Activated CD4-positive, alpha-beta T cell treated with anti-CD3 and anti-CD28 coated beads, Interleukin-2, amount 50 U/mL, for 24 hours (primary cell): ENCODE results near the gene PRSS23.
A peak's percentile ranks its signal among the peaks of the same experiment; 100 is the strongest.
"Not testable (repeated sequence)": the region's sequence is repeated elsewhere in the genome, so short reads cannot be mapped to it uniquely, and the experiment has no call there.

Source experiments
- DNase-seq, 2 donors: peaks; one replicate each; pipeline ENCODE4 v3.0.0-alpha.2; 2020; ENCODE audit warnings: low read depth in 1 of 2, low spot score in 1 of 2

PRSS23 gene, protein sequence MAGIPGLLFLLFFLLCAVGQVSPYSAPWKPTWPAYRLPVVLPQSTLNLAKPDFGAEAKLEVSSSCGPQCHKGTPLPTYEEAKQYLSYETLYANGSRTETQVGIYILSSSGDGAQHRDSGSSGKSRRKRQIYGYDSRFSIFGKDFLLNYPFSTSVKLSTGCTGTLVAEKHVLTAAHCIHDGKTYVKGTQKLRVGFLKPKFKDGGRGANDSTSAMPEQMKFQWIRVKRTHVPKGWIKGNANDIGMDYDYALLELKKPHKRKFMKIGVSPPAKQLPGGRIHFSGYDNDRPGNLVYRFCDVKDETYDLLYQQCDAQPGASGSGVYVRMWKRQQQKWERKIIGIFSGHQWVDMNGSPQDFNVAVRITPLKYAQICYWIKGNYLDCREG

DNA sequence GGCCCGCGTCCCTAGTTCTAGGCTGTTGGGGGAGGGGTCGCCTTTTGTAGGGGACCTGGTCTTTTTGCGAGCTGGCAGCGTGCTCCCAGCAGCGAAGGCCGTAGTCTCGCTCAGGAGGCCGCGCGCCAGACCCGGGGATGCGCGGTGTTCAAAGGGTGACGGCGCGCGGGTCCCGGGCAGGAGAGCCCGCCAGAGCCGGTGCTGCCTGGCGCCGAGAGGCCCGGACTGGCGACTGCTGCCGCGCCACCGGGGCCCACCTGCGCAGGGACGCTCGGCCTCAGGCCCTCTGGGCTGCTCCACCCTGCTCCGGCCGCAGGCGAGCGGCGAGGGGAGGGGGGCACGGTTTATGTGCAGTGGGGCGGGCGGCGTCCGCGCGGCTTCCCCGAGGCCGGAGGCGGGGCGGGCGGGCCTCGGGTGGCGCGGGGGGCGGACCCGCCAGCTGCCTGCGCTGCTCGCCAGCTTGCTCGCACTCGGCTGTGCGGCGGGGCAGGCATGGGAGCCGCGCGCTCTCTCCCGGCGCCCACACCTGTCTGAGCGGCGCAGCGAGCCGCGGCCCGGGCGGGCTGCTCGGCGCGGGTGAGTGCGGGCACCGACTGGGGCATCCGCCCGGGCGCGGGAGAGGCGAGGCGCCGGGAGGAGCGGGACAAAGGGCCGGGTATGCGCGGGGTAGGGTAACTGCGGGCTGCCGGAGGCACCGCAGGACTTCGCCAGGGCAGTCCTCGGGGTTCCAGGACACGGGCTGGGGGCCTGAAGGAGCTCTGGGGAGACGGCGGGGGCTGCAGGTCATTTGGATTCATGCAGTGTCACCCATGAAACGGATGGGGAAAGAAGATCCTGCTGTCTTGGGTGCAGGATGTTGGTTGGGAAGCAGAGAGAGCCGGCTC lies at the start of gene PRSS23:
TSS of gene PRSS23 (plus strand) at position 467 of the 884 bp plus-strand sequence. CDS start 7,102 bp downstream, outside the sequence.
- DNase-seq, result peak in 1 of 2 donors; percentile 9

GRCh38 chr11:86753459-86753858 lies 46.9 kb upstream of the PRSS23 start:
- DNase-seq, result no peak

DNA sequence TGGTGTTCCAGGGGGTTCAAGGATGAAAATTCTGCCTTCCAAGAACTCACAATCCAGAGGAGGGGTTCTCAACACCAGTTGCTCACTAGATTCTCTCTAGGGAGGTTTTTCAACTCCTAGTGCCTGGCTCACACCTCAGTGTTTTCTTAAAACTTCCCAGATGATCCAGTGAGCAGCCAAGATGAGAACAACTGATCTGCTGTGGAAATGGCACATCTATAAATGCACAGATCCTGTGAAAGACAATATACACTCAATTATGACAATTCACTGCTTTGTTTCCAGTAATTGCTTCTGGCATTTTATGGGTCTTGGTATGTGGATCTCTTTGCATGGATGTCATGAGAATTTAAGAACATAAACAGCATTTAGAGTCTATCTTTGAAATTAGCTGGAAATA lies 45.2 kb upstream of the PRSS23 start:
- no peak for DNase-seq

DNA sequence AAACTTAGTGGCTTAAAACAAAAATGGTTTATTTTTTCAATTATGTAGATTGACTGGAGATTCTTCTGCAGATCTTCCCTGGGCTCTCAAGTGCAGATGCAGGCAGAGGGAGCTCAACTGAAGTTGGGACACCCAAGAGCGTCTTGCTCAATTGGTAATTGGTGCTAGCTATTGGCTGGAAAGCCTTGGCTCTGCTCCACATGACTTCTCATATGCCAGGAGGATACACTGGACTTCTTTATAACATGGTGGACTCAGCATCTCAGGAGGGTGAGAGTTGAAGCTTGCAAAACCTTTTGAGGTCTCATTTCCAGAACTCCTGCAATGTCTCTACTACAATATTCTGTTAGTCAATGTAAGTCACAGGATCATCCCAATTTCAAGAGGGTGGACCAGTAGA lies 42.2 kb upstream of the PRSS23 start:
- no peak for DNase-seq

DNA sequence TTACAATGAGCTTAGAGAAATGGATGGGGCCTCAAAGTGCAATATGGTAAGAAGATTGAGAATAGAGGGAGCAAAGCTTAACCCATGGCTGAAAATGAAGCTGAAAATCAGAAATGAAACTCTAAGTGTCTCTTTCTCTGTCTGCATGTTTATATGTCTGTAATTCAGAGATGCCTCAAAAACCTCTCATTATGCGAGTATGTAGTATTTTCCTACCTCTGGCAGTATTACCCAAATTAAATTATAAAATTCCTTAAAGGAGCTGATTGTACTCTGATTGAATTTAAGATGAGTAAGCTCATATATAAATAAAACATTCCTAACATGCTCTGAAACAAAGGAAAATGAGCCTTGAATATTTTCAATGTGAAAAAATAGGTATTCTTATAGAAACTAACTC lies 39.8 kb upstream of the PRSS23 start:
- no peak for DNase-seq

GRCh38 chr11:86761978-86762377 lies 38.4 kb upstream of the PRSS23 start:
- DNase-seq, result no peak

- DNase-seq, result no peak
These were observed 35.1 kb upstream of the PRSS23 start for GRCh38 chr11:86765203-86765602.

DNA sequence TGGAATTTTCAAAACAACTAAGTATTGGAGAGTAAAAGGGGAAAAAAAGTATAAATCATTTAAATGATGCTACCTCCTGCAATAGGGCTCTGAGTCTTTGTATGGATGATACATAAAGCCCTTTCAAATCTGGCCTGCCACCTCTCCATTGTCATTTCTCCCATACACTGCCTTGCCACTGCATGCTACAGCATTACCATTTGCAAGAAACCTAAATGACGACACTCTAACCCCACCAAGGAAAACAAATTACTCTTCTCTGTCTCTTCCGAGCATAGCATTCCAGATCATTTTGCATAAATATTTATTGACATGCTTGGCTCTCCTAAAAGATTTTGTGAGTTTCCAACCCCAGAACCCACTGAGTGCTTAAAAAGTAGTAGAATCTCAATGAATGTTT lies 34.5 kb upstream of the PRSS23 start:
- no peak for DNase-seq

- DNase-seq, result no peak
These were observed 31.1 kb upstream of the PRSS23 start for GRCh38 chr11:86769219-86769618.

DNA sequence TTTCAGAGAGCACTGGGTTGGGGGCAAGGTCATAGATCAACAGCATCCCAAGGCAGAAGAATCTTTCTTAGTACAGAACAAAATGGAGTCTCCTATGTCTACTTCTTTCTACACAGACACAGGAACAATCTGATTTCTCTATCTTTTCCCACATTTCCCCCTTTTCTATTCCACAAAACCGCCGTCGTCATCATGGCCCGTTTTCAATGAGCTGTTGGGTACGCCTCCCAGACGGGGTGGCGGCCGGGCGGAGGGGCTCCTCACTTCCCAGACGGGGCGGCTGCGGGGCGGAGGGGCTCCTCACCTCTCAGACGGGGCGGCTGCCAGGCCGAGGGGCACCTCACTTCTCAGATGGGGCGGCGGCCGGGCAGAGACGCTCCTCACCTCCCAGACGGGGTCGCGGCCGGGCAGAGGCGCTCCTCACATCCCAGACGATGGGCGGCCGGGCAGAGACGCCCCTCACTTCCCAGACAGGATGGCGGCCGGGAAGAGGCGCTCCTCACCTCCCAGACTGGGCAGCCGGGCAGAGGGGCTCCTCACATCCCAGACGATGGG lies 29.8 kb upstream of the PRSS23 start:
- DNase-seq, result not testable (repeated sequence)

DNA sequence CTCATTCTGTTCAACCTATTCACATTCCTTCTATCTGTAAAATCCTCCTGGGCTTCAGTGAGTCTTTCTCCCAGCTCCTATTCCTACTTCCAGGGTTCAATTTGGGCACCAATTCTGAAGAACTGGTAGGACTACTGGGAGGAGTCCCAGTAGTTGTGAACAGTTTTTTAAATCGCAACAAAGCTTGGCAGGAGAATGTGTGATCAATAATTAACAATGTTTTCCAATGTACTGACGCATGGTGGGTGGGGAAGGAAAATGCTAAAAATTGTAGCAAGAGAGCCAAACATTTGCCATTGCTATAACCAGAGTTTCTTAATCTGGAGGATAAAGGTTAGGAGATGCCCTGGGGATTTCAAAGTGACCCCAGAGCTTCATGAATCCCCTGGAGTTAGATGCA lies 27.3 kb upstream of the PRSS23 start:
- DNase-seq, result no peak

GRCh38 chr11:86773513-86774252 lies 26.7 kb upstream of the PRSS23 start:
- no peak for DNase-seq

- no peak for DNase-seq
These were observed 25.9 kb upstream of the PRSS23 start for GRCh38 chr11:86774417-86774816.

- no peak for DNase-seq
These were observed 25.0 kb upstream of the PRSS23 start for GRCh38 chr11:86775361-86775760.

GRCh38 chr11:86781546-86781945 lies 18.8 kb upstream of the PRSS23 start:
- DNase-seq, result no peak

DNA sequence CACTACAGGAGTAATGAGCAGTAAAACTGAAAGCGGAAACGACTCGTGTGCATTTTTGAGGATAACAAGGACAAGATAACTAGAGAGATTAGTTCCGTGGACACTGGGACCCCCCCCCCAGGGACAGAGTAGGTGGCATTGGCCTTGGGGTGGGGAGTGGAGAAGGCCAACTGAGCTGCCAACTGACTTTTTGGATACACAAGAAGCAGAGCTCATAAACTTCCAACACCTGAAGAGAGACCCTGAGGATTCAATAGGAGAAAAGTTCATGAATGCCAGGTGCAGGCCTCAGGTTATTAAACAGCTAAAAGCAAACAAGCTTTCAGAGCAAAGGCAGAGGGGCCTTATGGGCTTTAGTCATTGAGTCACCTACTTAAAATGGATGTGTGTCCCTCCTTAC lies 17.6 kb upstream of the PRSS23 start:
- DNase-seq, result no peak

- no peak for DNase-seq
These were observed 16.7 kb upstream of the PRSS23 start for GRCh38 chr11:86783661-86784060.

DNA sequence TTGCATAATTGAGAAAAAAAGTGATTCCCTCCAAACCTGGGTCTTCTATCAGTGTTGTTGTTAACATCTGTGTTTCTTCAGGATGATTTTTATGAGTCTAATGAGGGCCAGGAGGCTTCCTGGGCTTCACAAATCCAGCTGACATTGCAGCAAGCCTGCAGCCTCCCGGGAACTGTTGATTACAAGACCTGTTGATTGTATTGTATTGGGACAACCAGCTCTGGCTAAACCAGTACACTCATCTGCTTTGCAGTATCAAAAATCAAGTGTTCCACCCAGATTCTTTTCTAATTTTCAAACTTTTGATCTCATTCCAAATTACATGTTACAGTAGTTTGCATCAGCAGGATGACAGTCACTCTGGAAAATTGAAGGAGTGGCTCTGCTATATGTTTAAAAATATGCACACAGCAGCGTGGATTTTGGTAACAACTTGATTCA lies 16.1 kb upstream of the PRSS23 start:
- DNase-seq, result no peak

DNA sequence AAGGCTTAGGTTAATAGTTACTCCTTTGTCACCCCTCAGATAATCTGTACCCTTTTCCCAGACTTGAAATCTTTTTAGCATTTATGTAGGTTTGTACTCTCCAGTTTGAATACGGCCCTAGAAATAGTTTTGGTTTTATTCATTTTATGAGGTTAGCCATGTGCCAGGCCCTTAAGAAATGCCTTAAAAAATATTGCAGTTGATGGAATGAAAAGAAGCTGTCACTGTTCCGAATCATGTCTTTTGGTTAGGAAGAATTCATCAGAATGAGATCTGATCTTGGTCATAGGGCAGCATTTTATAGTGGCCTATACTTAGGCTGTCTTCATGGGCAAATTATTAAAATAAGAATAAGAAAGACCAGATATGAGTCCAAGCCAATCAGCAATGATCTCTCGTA lies 14.8 kb upstream of the PRSS23 start:
- DNase-seq, result no peak

- DNase-seq, result no peak
These were observed 13.3 kb upstream of the PRSS23 start for GRCh38 chr11:86787018-86787536.

GRCh38 chr11:86787656-86788055 lies 12.7 kb upstream of the PRSS23 start:
- DNase-seq, result no peak
